HCT116 (cell line): ENCODE results near the gene IL22RA1. TPM values are rescaled to one million over a fixed set of nuclear protein-coding genes. Genes with fewer than 3 reads are reported as not detected.

Experiments used
- ATAC-seq: fragments of 200-7000 bp; cut with Tn5 transposase; 2 replicates; pipeline ENCODE4 v1.9.1; 2020; ENCODE audit warnings: mild to moderate bottlenecking, moderate library complexity
- BruUV-seq: library from RNA; stranded (reverse); fragments of 400-500 nt; replicated peaks from 2 replicates; lab custom pipeline; 2021; lab: Mats Ljungman, UMichigan
- CTCF ChIA-PET: fragments of 300-600 bp; sonication (Branson Sonifier 250); formaldehyde crosslinking; loops from one replicate; lab custom pipeline; 2021; ENCODE audit warnings: antibody characterized with exemption; lab: Charles Lee
- POLR2A ChIA-PET: fragments of 300-600, 350-600 bp; sonication (Branson Sonifier 250); formaldehyde crosslinking; loops from one replicate; lab custom pipeline; 2021; ENCODE audit warnings: antibody characterized with exemption; lab: Charles Lee
- RAD21 ChIA-PET, 2 experiments: fragments of 300-600 bp; sonication (Branson Sonifier 250); formaldehyde crosslinking; loops; one replicate each; lab custom pipeline; 2023; ENCODE audit warnings: low total read pairs in 2 of 2; ENCODE audit not compliant: uncharacterized antibody in 2 of 2, unreplicated experiment in 2 of 2, low non-redundant PET in 1 of 2; lab: Charles Lee
- DNase-seq: peaks from one replicate; pipeline ENCODE4 v3.0.0-alpha.2; 2010; ENCODE audit warnings: low read depth, low spot score
- H2AFZ ChIP-seq: fragments of 200-600 bp; shearing (Covaris generic), sonication (generic); 2 replicates; pipeline ENCODE4 v1.6.1; 2017; ENCODE audit warnings: low read depth, mixed run types, mixed read lengths, antibody characterized with exemption, low read length; ENCODE audit not compliant: poor library complexity, severe bottlenecking
- H3K27ac ChIP-seq: 2 replicates; pipeline ENCODE4 v1.5.1; 2012; ENCODE audit warnings: low read depth, low read length
- H3K27me3 ChIP-seq: fragments of 200-600 bp; sonication (generic); 2 replicates; pipeline ENCODE4 v1.6.1; 2016; ENCODE audit warnings: mixed run types, low read length, mixed read lengths; ENCODE audit not compliant: insufficient read depth
- H3K36me3 ChIP-seq, 2 experiments: fragments of 200-500 bp in 1 of 2; fragments of 200-600 bp in 1 of 2; sonication (Bioruptor generic) in 1 of 2; sonication (generic) in 1 of 2; 2 replicates each; pipeline versions ENCODE4 v1.5.1 to v1.6.1; 2014 to 2016; ENCODE audit warnings: low read length in 2 of 2, inconsistent platforms in 1 of 2, mixed read lengths in 1 of 2, mixed run types in 1 of 2; ENCODE audit not compliant: insufficient read depth in 2 of 2, control insufficient read depth in 1 of 2
- H3K4me1 ChIP-seq, 2 experiments: fragments of 200-600 bp in 1 of 2; sonication (generic) in 1 of 2; 2 replicates each; pipeline versions ENCODE4 v1.5.1 to v1.6.1; 2012 to 2017; ENCODE audit warnings: low read length in 2 of 2, inconsistent platforms in 1 of 2, mild to moderate bottlenecking in 1 of 2, mixed read lengths in 1 of 2, mixed run types in 1 of 2, moderate library complexity in 1 of 2; ENCODE audit not compliant: insufficient read depth in 2 of 2, control insufficient read depth in 1 of 2
- H3K4me2 ChIP-seq: fragments of 200-600 bp; sonication (generic); 2 replicates; pipeline ENCODE4 v1.6.1; 2017; ENCODE audit warnings: mixed run types, low read length, mixed read lengths
- H3K4me3 ChIP-seq, 2 experiments: fragments of 200-600 bp in 1 of 2; sonication (generic) in 1 of 2; replicated peaks in 1 of 2; 2 replicates each; pipeline ENCODE4 v1.5.1; 2011 to 2016; ENCODE audit warnings: low read length in 2 of 2, control low read depth in 1 of 2, low read depth in 1 of 2, mild to moderate bottlenecking in 1 of 2, mixed read lengths in 1 of 2, mixed run types in 1 of 2
- H3K79me2 ChIP-seq: fragments of 200-600 bp; sonication (generic); 2 replicates; pipeline ENCODE4 v1.6.1; 2017; ENCODE audit warnings: mild to moderate bottlenecking, mixed run types, low read length, moderate library complexity, mixed read lengths; ENCODE audit not compliant: insufficient read depth
- H3K9ac ChIP-seq: fragments of 200-600 bp; sonication (generic); 2 replicates; pipeline ENCODE4 v1.6.1; 2016; ENCODE audit warnings: low read length, mixed read lengths
- H3K9me2 ChIP-seq: fragments of 200-600 bp; sonication (generic), shearing (Covaris generic); 2 replicates; pipeline ENCODE4 v1.6.1; 2017; ENCODE audit warnings: mixed run types, mild to moderate bottlenecking, moderate library complexity; ENCODE audit not compliant: insufficient read depth
- H3K9me3 ChIP-seq, 2 experiments: fragments of 200-500 bp in 1 of 2; fragments of 200-600 bp in 1 of 2; sonication (Bioruptor generic) in 1 of 2; sonication (generic) in 1 of 2; 2 replicates each; pipeline ENCODE4 v1.6.1; 2014 to 2017; ENCODE audit warnings: low read length in 2 of 2, mixed read lengths in 2 of 2, inconsistent platforms in 1 of 2, low read depth in 1 of 2, mild to moderate bottlenecking in 1 of 2, mixed run types in 1 of 2, moderate library complexity in 1 of 2; ENCODE audit not compliant: control insufficient read depth in 1 of 2, insufficient read depth in 1 of 2
- H4K20me1 ChIP-seq: fragments of 200-600 bp; sonication (generic), shearing (Covaris generic); 2 replicates; pipeline ENCODE4 v1.6.1; 2017; ENCODE audit warnings: mixed run types, mild to moderate bottlenecking, moderate library complexity; ENCODE audit not compliant: insufficient read depth
- CBX3 ChIP-seq: IDR thresholded peaks from 2 replicates; pipeline ENCODE4 v1.6.1; 2012; ENCODE audit warnings: low read depth
- CEBPB ChIP-seq: IDR thresholded peaks from 2 replicates; pipeline ENCODE4 v1.6.1; 2012; ENCODE audit warnings: low read depth
- EGR1 ChIP-seq: IDR thresholded peaks from 2 replicates; pipeline ENCODE4 v1.6.1; 2012; ENCODE audit warnings: low read depth
- EZH2 ChIP-seq: fragments of 200-600 bp; sonication (generic); IDR thresholded peaks from 2 replicates; pipeline ENCODE4 v1.6.1; 2017; ENCODE audit warnings: antibody characterized with exemption, mixed run types
- EZH2phosphoT487 ChIP-seq: fragments of 200-600 bp; IDR thresholded peaks from 2 replicates; pipeline ENCODE4 v1.6.1; 2018; ENCODE audit warnings: antibody characterized with exemption, borderline replicate concordance
- JUND ChIP-seq: IDR thresholded peaks from 2 replicates; pipeline ENCODE4 v1.6.1; 2012
- POLR2A ChIP-seq: IDR thresholded peaks from 2 replicates; pipeline ENCODE4 v1.7.0; 2011; ENCODE audit warnings: borderline replicate concordance; ENCODE audit not compliant: insufficient read depth, insufficient read length; ENCODE audit errors: extremely low read depth
- POLR2AphosphoS5 ChIP-seq: IDR thresholded peaks from 2 replicates; pipeline ENCODE4 v1.6.1; 2011; ENCODE audit warnings: mild to moderate bottlenecking, low read depth, low read length, moderate library complexity
- SIN3A ChIP-seq: IDR thresholded peaks from 2 replicates; pipeline ENCODE4 v1.6.1; 2012; ENCODE audit warnings: low read depth
- SP1 ChIP-seq: IDR thresholded peaks from 2 replicates; pipeline ENCODE4 v1.6.1; 2012; ENCODE audit warnings: low read depth
- SRF ChIP-seq: IDR thresholded peaks from 2 replicates; pipeline ENCODE4 v1.6.1; 2012; ENCODE audit warnings: low read depth
- TCF7L2 ChIP-seq: IDR thresholded peaks from 2 replicates; pipeline ENCODE4 v1.7.0; 2011; ENCODE audit warnings: borderline replicate concordance, inconsistent platforms; ENCODE audit not compliant: insufficient read depth, insufficient read length; ENCODE audit errors: extremely low read depth
- YY1 ChIP-seq: IDR thresholded peaks from 2 replicates; pipeline ENCODE4 v1.6.1; 2011; ENCODE audit warnings: low read length, low read depth, moderate library complexity, mild to moderate bottlenecking; ENCODE audit not compliant: insufficient replicate concordance; ENCODE audit errors: extremely low read depth
- ZFX ChIP-seq: fragments of 450-650 bp; IDR thresholded peaks from 2 replicates; pipeline ENCODE4 v1.6.1; 2017
- ZNF274 ChIP-seq: fragments of 200-500 bp; sonication (Bioruptor generic); IDR thresholded peaks from 2 replicates; pipeline ENCODE4 v1.6.1; 2014; ENCODE audit warnings: mild to moderate bottlenecking, low read depth, low read length, inconsistent platforms
- intact Hi-C: fragments of 100-400 bp; cut with micrococcal nuclease; formaldehyde crosslinking; loops from 2 replicates; pipeline ENCODE4 v1.10.0; 2022
- total RNA-seq: library from RNA; stranded (reverse); gene quantifications from one replicate; pipeline ENCODE4 v1.2.1, GENCODE V29; 2021; ENCODE audit not compliant: unreplicated experiment
- TF ChIP-seq, protein P1 (sequence below), 3 experiments: fragments of 200-600 bp in 1 of 3; sonication (generic) in 1 of 3; IDR thresholded peaks in 2 of 3; conservative IDR thresholded peaks in 1 of 3; 2 replicates each; pipeline ENCODE4 v1.5.1; 2012 to 2017; ENCODE audit warnings: low read depth in 2 of 3, low read length in 2 of 3, antibody characterized with exemption in 1 of 3, borderline replicate concordance in 1 of 3, control low read depth in 1 of 3, mild to moderate bottlenecking in 1 of 3, mixed read lengths in 1 of 3, mixed run types in 1 of 3, moderate library complexity in 1 of 3; ENCODE audit not compliant: insufficient read depth in 1 of 3
- TF ChIP-seq, protein P2 (sequence below): IDR thresholded peaks from 2 replicates; pipeline ENCODE4 v1.6.1; 2012; ENCODE audit warnings: low read depth
- TF ChIP-seq, protein P3 (sequence below): IDR thresholded peaks from 2 replicates; pipeline ENCODE4 v1.6.1; 2012
- TF ChIP-seq, protein P4 (sequence below): IDR thresholded peaks from 2 replicates; pipeline ENCODE4 v1.6.1; 2012
- TF ChIP-seq, protein P5 (sequence below): IDR thresholded peaks from 2 replicates; pipeline ENCODE4 v1.6.1; 2011; ENCODE audit warnings: mild to moderate bottlenecking, low read length, moderate library complexity; ENCODE audit not compliant: insufficient replicate concordance; ENCODE audit errors: extremely low read depth

Gene IL22RA1
- total RNA-seq, 1 experiment from 2014 or later = 2.1 TPM

DNA sequence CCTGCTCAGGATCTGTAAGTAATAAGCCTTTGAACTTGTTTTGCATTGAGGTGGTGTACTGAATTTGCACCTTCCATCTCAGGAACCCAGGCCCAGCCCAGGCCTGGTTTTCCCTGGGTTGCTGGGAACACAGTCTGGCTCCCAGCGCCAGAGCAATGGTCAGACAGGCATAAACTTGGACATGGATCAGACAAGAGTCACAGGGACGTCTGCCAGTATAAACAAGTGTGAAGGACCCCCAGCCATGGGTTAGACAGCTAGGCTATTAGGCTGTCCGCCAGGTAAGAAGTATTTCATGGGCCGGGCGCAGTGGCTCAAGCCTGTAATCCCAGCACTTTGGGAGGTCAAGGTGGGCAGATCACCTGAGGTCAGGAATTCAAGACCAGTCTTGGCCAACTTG is 38.7 kb upstream of the IL22RA1 start:
- DNase-seq (no peak), ATAC-seq (no peak)
- no peak overlapping the region for H3K27ac ChIP-seq
- no peak overlapping the region for H3K4me2 ChIP-seq
- H3K9me2 ChIP-seq = no peaks in the 10 kb centered on the region
- peaks cover 3 to 9% of the 10 kb centered on the region in 2 experiments; a peak in 3 of 4 replicates for H3K4me1 ChIP-seq
- H2AFZ ChIP-seq = no peak overlapping the region
- TF ChIP-seq JUND (no peak), ZFX (no peak), CEBPB (no peak), POLR2A (no peak), YY1 (no peak), EZH2phosphoT487 (no peak), CBX3 (no peak), EGR1 (no peak), ZNF274 (no peak), SRF (no peak), TCF7L2 (no peak), EZH2 (no peak), POLR2AphosphoS5 (no peak), SIN3A (no peak), SP1 (no peak)
- TF ChIP-seq, protein P1, sequence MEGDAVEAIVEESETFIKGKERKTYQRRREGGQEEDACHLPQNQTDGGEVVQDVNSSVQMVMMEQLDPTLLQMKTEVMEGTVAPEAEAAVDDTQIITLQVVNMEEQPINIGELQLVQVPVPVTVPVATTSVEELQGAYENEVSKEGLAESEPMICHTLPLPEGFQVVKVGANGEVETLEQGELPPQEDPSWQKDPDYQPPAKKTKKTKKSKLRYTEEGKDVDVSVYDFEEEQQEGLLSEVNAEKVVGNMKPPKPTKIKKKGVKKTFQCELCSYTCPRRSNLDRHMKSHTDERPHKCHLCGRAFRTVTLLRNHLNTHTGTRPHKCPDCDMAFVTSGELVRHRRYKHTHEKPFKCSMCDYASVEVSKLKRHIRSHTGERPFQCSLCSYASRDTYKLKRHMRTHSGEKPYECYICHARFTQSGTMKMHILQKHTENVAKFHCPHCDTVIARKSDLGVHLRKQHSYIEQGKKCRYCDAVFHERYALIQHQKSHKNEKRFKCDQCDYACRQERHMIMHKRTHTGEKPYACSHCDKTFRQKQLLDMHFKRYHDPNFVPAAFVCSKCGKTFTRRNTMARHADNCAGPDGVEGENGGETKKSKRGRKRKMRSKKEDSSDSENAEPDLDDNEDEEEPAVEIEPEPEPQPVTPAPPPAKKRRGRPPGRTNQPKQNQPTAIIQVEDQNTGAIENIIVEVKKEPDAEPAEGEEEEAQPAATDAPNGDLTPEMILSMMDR (IDR thresholded peaks at IDR 0.05 in 2 of 3, conservative IDR thresholded peaks at IDR 0.05 in 1 of 3; ENCODE audit: borderline replicate concordance in 1 of 3, insufficient read depth in 1 of 3, low read depth in 2 of 3, low read length in 2 of 3) = no peak
- TF ChIP-seq, protein P2, sequence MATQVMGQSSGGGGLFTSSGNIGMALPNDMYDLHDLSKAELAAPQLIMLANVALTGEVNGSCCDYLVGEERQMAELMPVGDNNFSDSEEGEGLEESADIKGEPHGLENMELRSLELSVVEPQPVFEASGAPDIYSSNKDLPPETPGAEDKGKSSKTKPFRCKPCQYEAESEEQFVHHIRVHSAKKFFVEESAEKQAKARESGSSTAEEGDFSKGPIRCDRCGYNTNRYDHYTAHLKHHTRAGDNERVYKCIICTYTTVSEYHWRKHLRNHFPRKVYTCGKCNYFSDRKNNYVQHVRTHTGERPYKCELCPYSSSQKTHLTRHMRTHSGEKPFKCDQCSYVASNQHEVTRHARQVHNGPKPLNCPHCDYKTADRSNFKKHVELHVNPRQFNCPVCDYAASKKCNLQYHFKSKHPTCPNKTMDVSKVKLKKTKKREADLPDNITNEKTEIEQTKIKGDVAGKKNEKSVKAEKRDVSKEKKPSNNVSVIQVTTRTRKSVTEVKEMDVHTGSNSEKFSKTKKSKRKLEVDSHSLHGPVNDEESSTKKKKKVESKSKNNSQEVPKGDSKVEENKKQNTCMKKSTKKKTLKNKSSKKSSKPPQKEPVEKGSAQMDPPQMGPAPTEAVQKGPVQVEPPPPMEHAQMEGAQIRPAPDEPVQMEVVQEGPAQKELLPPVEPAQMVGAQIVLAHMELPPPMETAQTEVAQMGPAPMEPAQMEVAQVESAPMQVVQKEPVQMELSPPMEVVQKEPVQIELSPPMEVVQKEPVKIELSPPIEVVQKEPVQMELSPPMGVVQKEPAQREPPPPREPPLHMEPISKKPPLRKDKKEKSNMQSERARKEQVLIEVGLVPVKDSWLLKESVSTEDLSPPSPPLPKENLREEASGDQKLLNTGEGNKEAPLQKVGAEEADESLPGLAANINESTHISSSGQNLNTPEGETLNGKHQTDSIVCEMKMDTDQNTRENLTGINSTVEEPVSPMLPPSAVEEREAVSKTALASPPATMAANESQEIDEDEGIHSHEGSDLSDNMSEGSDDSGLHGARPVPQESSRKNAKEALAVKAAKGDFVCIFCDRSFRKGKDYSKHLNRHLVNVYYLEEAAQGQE = no peak
- TF ChIP-seq, protein P3, sequence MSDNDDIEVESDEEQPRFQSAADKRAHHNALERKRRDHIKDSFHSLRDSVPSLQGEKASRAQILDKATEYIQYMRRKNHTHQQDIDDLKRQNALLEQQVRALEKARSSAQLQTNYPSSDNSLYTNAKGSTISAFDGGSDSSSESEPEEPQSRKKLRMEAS = no peak
- TF ChIP-seq, protein P4, sequence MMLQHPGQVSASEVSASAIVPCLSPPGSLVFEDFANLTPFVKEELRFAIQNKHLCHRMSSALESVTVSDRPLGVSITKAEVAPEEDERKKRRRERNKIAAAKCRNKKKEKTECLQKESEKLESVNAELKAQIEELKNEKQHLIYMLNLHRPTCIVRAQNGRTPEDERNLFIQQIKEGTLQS = no peak
- TF ChIP-seq, protein P5, sequence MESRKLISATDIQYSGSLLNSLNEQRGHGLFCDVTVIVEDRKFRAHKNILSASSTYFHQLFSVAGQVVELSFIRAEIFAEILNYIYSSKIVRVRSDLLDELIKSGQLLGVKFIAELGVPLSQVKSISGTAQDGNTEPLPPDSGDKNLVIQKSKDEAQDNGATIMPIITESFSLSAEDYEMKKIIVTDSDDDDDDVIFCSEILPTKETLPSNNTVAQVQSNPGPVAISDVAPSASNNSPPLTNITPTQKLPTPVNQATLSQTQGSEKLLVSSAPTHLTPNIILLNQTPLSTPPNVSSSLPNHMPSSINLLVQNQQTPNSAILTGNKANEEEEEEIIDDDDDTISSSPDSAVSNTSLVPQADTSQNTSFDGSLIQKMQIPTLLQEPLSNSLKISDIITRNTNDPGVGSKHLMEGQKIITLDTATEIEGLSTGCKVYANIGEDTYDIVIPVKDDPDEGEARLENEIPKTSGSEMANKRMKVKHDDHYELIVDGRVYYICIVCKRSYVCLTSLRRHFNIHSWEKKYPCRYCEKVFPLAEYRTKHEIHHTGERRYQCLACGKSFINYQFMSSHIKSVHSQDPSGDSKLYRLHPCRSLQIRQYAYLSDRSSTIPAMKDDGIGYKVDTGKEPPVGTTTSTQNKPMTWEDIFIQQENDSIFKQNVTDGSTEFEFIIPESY = no peak
- no peaks in the 10 kb centered on the region for H3K9me3 ChIP-seq
- intact Hi-C loops = no loop called here
- no peak overlapping the region for H3K9ac ChIP-seq
- H3K79me2 ChIP-seq = peaks cover 14% of the 10 kb centered on the region; the same call in 1 of the 2 replicates
- no TSS peak for BruUV-seq
- ChIA-PET RAD21 (no interaction called here), POLR2A (no interaction called here), CTCF (interaction anchor here (1.0 kb wide), 1 partner anchor 31 kb away, joined by 3 read pairs; no protein-coding TSS in a partner anchor)
- no peak overlapping the region for H3K4me3 ChIP-seq
- no peaks in the 10 kb centered on the region for H3K36me3 ChIP-seq
- no peaks in the 10 kb centered on the region for H3K27me3 ChIP-seq
- H4K20me1 ChIP-seq = no peaks in the 10 kb centered on the region
